Neutrophil (primary cell): Measurements from ENCODE around the gene SNX7.

Experiments used
- H3K27ac ChIP-seq: fragments of 200-600 bp; sonication (generic); 2 replicates; pipeline ENCODE4 v1.5.1; 2016; ENCODE audit warnings: mild to moderate bottlenecking, moderate library complexity
- H3K27me3 ChIP-seq: fragments of 200-600 bp; sonication (generic); 2 replicates; pipeline ENCODE4 v1.6.0; 2016; ENCODE audit warnings: mild to moderate bottlenecking
- H3K36me3 ChIP-seq: fragments of 200-600 bp; sonication (generic); 2 replicates; pipeline ENCODE4 v1.5.1; 2017
- H3K4me1 ChIP-seq, 2 experiments: fragments of 200-600 bp in 1 of 2; sonication (generic) in 1 of 2; 1 replicate in 1 of 2; 2 replicates in 1 of 2; pipeline versions ENCODE4 v1.5.1 to v1.6.1; 2013 to 2016; ENCODE audit warnings: low read depth in 1 of 2, low read length in 1 of 2, mild to moderate bottlenecking in 1 of 2, moderate library complexity in 1 of 2; ENCODE audit not compliant: control insufficient read depth in 1 of 2, insufficient read depth in 1 of 2
- H3K4me3 ChIP-seq, 2 experiments: fragments of 200-600 bp in 1 of 2; sonication (generic) in 1 of 2; 1 replicate in 1 of 2; 2 replicates in 1 of 2; pipeline ENCODE4 v1.5.1; 2013 to 2016; ENCODE audit warnings: low read depth in 1 of 2, low read length in 1 of 2, mild to moderate bottlenecking in 1 of 2, moderate library complexity in 1 of 2
- H3K9me3 ChIP-seq: fragments of 200-600 bp; sonication (generic); 2 replicates; pipeline ENCODE4 v1.5.1; 2016
- TF ChIP-seq, protein P1 (sequence below): fragments of 200-600 bp; sonication (generic); IDR thresholded peaks from 2 replicates; pipeline ENCODE4 v1.5.1; 2016; ENCODE audit warnings: antibody characterized with exemption

SNX7 gene

DNA sequence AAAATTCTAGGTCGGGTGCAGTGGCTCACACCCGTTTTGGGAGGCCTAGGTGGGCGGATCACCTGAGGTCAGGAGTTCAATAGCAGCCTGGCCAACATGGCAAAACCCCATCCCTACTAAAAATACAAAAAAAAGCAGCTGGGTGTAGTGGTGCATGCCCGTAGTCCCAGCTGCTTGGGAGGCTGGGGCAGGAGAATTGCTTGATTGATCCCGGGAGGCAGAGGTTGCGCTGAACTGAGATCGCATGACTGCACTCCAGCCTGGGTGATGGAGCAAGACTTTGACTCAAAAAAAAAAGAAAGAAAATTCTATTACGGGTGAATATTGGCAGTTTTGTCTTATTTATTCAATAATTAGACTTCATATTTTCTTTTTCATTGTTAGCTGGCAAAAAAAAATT lies 62.1 kb downstream of the SNX7 start:
- Histone ChIP-seq H3K9me3 (no peaks in the 10 kb centered on the region), H3K27ac (no peak overlapping the region), H3K27me3 (no peaks in the 10 kb centered on the region), H3K4me1 (no peaks in the 10 kb centered on the region), H3K36me3 (no peaks in the 10 kb centered on the region), H3K4me3 (no peak overlapping the region)
- TF ChIP-seq, protein P1, sequence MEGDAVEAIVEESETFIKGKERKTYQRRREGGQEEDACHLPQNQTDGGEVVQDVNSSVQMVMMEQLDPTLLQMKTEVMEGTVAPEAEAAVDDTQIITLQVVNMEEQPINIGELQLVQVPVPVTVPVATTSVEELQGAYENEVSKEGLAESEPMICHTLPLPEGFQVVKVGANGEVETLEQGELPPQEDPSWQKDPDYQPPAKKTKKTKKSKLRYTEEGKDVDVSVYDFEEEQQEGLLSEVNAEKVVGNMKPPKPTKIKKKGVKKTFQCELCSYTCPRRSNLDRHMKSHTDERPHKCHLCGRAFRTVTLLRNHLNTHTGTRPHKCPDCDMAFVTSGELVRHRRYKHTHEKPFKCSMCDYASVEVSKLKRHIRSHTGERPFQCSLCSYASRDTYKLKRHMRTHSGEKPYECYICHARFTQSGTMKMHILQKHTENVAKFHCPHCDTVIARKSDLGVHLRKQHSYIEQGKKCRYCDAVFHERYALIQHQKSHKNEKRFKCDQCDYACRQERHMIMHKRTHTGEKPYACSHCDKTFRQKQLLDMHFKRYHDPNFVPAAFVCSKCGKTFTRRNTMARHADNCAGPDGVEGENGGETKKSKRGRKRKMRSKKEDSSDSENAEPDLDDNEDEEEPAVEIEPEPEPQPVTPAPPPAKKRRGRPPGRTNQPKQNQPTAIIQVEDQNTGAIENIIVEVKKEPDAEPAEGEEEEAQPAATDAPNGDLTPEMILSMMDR = no peak

DNA sequence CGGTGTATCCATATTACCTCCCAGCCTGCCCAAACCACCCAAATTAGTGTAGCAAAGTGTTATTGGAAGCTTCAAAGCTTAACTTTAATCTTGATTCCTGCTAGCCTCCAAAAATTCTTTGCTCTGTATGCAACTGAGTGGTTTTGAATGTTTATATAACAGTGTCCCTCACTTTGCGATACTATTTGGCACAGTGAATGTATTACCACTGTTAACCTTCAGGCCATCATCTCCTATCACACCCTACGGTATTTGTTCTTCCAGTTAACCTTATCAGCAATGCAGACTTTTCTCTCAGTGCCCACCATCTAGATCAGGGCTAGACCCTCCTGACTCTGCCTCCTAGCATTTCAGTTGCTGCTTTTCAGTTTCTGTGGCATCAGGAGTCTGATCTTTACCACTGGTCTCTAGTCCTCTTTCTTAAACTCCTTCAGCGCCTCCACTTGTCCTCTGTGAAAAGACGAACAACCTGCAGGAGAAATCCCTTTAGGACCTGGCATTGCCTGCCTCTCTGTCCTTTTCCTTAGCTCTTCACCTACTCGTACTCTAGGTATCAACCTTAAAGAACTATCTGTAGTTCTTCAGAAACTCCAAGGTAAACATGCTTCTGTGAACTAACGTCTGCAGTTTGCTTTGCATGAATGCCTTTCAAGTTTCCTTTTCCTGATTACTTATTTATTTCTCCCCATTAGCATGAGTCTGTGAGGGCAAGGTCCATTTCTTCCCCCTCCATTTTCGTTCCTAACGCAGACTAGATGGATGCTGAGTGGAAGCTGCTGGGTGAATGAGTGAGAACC lies 71.7 kb downstream of the SNX7 start:
- Histone ChIP-seq H3K27ac (no peak overlapping the region), H3K36me3 (no peaks in the 10 kb centered on the region), H3K27me3 (no peaks in the 10 kb centered on the region), H3K9me3 (no peaks in the 10 kb centered on the region), H3K4me1 (no peaks in the 10 kb centered on the region), H3K4me3 (no peak overlapping the region)
- TF ChIP-seq, protein P1 = no peak

DNA sequence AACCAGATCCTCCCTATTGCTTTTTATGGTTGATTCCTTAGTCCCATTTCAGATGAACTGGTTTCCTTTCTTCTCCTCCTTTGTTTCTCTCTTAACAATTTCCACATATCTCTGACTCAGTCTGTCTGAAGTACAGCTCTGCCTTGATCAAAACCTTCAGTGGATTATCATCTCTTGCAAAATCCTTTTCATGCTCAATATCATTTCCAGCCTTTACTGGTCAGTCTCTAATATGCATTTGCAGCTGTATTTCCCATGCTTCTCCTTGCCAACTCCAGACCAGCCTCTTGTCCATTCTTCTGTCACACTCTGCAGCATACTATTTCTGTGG lies 72.2 kb downstream of the SNX7 start:
- no peaks in the 10 kb centered on the region for H3K36me3 ChIP-seq

DNA sequence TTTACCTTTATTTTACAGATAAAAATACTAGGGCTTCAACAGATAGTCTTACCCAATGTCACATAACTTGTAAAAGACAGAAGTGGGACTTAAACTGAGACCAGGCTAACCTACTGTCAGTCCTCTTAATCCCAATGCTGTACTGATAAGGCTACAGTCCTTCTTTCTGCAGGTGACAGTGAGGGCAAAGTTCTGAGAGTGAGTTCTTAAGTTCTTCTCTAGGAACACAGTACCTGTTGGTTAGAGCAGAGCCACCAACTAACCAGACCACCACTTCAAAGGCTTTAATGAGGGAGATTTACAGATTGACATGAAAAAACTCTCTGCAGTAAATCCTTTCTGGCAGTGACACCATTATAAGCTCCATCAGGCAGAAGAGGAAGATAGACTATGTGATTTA lies 74.2 kb downstream of the SNX7 start:
- Histone ChIP-seq H3K27me3 (no peaks in the 10 kb centered on the region), H3K27ac (no peak overlapping the region), H3K36me3 (no peaks in the 10 kb centered on the region), H3K4me3 (no peak overlapping the region), H3K9me3 (no peaks in the 10 kb centered on the region), H3K4me1 (no peaks in the 10 kb centered on the region)
- TF ChIP-seq, protein P1 = no peak

More for the DNA sequence above, 72.2 kb downstream of the SNX7 start:
- no peak overlapping the region for H3K4me3 ChIP-seq
- H3K27me3 ChIP-seq = no peaks in the 10 kb centered on the region
- H3K4me1 ChIP-seq = no peaks in the 10 kb centered on the region
- TF ChIP-seq, protein P1 = no peak
- no peak overlapping the region for H3K27ac ChIP-seq
- no peaks in the 10 kb centered on the region for H3K9me3 ChIP-seq

DNA sequence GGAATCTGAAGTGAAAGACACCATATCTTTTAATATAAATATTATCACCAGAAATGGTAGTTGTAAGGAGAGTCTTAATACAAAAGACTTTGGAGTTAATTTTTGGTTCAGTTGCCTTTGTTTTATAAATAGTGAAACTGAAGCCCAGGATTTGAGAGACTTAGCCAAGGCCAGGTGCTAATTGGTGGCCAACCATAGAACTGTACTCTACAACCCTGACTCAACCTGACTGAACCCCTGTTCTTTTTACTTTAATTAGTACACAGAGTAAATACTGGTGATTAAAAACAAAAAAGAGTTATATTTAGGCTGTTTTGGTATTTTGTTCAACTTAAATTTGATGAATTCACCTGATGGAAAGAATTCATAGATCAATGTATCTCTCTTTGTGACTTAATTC lies 76.3 kb downstream of the SNX7 start:
- no peak overlapping the region for H3K4me3 ChIP-seq
- no peak overlapping the region for H3K27ac ChIP-seq
- H3K27me3 ChIP-seq = no peaks in the 10 kb centered on the region
- no peaks in the 10 kb centered on the region for H3K36me3 ChIP-seq
- no peaks in the 10 kb centered on the region for H3K4me1 ChIP-seq
- TF ChIP-seq, protein P1 = no peak
- no peaks in the 10 kb centered on the region for H3K9me3 ChIP-seq
